SU-DHL-6 (cell line): ENCODE measurements around the gene NEIL3.

Experiments
- CTCF ChIP-seq: fragments of 200-600 bp; sonication (generic); IDR thresholded peaks from one replicate; pipeline ENCODE4 v1.5.1; 2017; ENCODE audit warnings: antibody characterized with exemption, mild to moderate bottlenecking, low read length, moderate library complexity; ENCODE audit not compliant: insufficient read depth, poor library complexity, severe bottlenecking
- EZH2phosphoT487 ChIP-seq: fragments of 200-600 bp; sonication (generic), shearing (Covaris generic); conservative IDR thresholded peaks from 2 replicates; pipeline ENCODE4 v1.6.1; 2018; ENCODE audit warnings: mild to moderate bottlenecking, antibody characterized with exemption, low read length, moderate library complexity, mixed read lengths

DNA sequence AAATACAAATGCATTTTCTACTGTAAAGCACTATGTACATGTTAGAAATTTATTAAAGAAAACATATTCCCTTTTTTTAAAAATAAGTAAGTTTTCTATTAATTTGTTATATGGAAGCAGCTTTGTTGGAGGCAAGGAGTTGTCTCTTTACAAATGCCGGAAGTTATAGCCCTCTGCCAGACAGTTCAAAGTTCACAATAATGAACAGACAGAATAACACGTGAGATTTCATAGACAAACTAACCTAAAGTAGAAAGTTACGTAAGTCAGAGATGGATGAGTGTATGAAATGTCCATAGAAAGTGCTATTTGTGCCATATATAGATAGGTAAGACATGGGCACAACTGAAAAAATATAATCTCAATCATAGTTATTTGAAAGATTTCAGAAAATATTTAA is 43.9 kb upstream of the NEIL3 start:
- TF ChIP-seq CTCF (no peak), EZH2phosphoT487 (no peak)
